Fibroblast of villous mesenchyme (primary cell): ENCODE measurements around the gene CYP46A1. TPM values are rescaled to one million over a fixed set of nuclear protein-coding genes. Genes with fewer than 3 reads are reported as not detected.
A peak's percentile ranks its signal among the peaks of the same experiment; 100 is the strongest.

Experiments used
- DNase-seq: peaks from one replicate; pipeline ENCODE4 v3.0.0-alpha.2; 2010; ENCODE audit warnings: low read depth
- H3K4me3 ChIP-seq: 2 replicates; pipeline ENCODE4 v1.5.1; 2011; ENCODE audit warnings: low read depth, mild to moderate bottlenecking, low read length
- CTCF ChIP-seq: IDR thresholded peaks from 2 replicates; pipeline ENCODE4 v1.5.1; 2012; ENCODE audit warnings: low read depth, mild to moderate bottlenecking, low read length; ENCODE audit not compliant: insufficient read depth
- total RNA-seq: library from RNA; depleted of rRNA; stranded (reverse); fragments of >200 nt; gene quantifications from 2 replicates; pipeline ENCODE4 v1.2.3, GENCODE V29; 2012

The CYP46A1 gene
- total RNA-seq, 1 donor, result under 0.01 TPM

GRCh38 chr14:99734406-99735051, 50.4 kb downstream of the CYP46A1 start:
- no peak overlapping the region for H3K4me3 ChIP-seq
- no peak for TF ChIP-seq CTCF
- no peak for DNase-seq

- DNase-seq, result no peak
- no peak overlapping the region for H3K4me3 ChIP-seq
- no peak for TF ChIP-seq CTCF
Observed at GRCh38 chr14:99735189-99736135, 51.4 kb downstream of the CYP46A1 start.

- no peak for TF ChIP-seq CTCF
- DNase-seq, result no peak
- no peak overlapping the region for H3K4me3 ChIP-seq
Observed at GRCh38 chr14:99736603-99737371, 52.7 kb downstream of the CYP46A1 start.

GRCh38 chr14:99737451-99737951, 53.4 kb downstream of the CYP46A1 start:
- H3K4me3 ChIP-seq, result peak overlapping the region; percentile 5
- no peak for TF ChIP-seq CTCF
- no peak for DNase-seq

- peak overlapping the region; percentile 5 for H3K4me3 ChIP-seq
- DNase-seq, result no peak
- no peak for TF ChIP-seq CTCF
Observed at GRCh38 chr14:99737956-99738667, 54.0 kb downstream of the CYP46A1 start.

- no peak overlapping the region for H3K4me3 ChIP-seq
- no peak for DNase-seq
Observed at GRCh38 chr14:99740411-99740810, 56.3 kb downstream of the CYP46A1 start.

More at GRCh38 chr14:99740411-99740810, 56.3 kb downstream of the CYP46A1 start:
- TF ChIP-seq CTCF, result no peak
